Measurements from ENCODE around the gene SLC35F3. TPM values are rescaled to one million over a fixed set of nuclear protein-coding genes. Genes with fewer than 3 reads are reported as not detected.

SLC35F3 gene
- polyA plus RNA-seq, 1 of the 3 experiments (the other 2 are of a cell fraction): 0.87 TPM

DNA sequence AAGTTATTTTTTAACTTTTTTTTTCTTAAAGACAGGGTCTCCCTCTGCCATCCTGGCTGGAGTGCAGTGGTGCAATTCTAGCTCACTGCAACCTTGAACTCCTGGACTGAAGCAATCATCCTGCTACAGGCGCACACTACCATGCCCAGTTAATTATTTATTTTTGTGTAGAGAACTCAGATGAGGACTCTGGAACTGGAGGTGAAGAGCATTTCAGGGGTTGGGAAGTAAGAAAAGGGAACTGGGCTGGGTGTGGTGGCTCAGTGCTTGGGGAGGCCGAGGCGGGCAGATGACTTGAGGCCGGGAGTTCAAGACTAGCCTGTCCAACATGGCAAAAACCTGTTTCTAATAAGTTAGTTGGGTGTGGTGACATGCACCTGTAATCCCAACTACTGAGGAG, 28.9 kb downstream of the SLC35F3 start:
- POLR2A ChIA-PET: no interaction called here
- H3K9me3 ChIP-seq: no peaks in the 10 kb centered on the region
- no peak overlapping the region for H3K4me3 ChIP-seq (ENCODE audit: low read depth in 2 of 2, low read length in 1 of 2)
- no peak overlapping the region for H3K9ac ChIP-seq
- no peaks in the 10 kb centered on the region for H3K4me1 ChIP-seq (ENCODE audit: control insufficient read depth in 1 of 2, insufficient read depth in 2 of 2, low read depth in 1 of 2, low read length in 1 of 2)
- no peaks in the 10 kb centered on the region for H3K9me2 ChIP-seq
- CTCF ChIA-PET: interaction anchor here (1.5 kb wide), 1 partner anchor 178 kb away, joined by 4 read pairs; no protein-coding TSS in a partner anchor
- H2AFZ ChIP-seq (ENCODE audit: low read depth): no peak overlapping the region
- no peak overlapping the region for H3K27ac ChIP-seq (ENCODE audit: low read depth in 2 of 2, low read length in 1 of 2)
- no peaks in the 10 kb centered on the region for H4K20me1 ChIP-seq (ENCODE audit: insufficient read depth)
- H3K4me2 ChIP-seq: no peak overlapping the region
- no peaks in the 10 kb centered on the region for H3K79me2 ChIP-seq (ENCODE audit: insufficient read depth)
- TF ChIP-seq SIN3A (IDR thresholded peaks at IDR 0.05; ENCODE audit: borderline replicate concordance, low read depth, low read length) (no peak), RFX5 (IDR thresholded peaks at IDR 0.05; ENCODE audit: low read length) (no peak), GATA2 (CRISPR knock-in tag; IDR thresholded peaks at IDR 0.05) (no peak), FOXJ3 (CRISPR knock-in tag; IDR thresholded peaks at IDR 0.05) (no peak), TCF12 (IDR thresholded peaks at IDR 0.05) (no peak), RXRA (IDR thresholded peaks at IDR 0.05; ENCODE audit: borderline replicate concordance, low read depth) (no peak), IRF3 (IDR thresholded peaks at IDR 0.05; ENCODE audit: low read depth, low read length) (no peak), POLR2AphosphoS5 (IDR thresholded peaks at IDR 0.05; ENCODE audit: low read depth, low read length) (no peak), EZH2phosphoT487 (IDR thresholded peaks at IDR 0.05; ENCODE audit: borderline replicate concordance, low read depth) (no peak), SMC3 (IDR thresholded peaks at IDR 0.05; ENCODE audit: low read depth, low read length) (no peak)
- TF ChIP-seq, protein P1, sequence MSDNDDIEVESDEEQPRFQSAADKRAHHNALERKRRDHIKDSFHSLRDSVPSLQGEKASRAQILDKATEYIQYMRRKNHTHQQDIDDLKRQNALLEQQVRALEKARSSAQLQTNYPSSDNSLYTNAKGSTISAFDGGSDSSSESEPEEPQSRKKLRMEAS (IDR thresholded peaks at IDR 0.05; ENCODE audit: low read depth): no peak
- H3K36me3 ChIP-seq (replicated peaks in 1 of 2; ENCODE audit: control insufficient read depth in 1 of 2, insufficient read depth in 2 of 2, low read length in 1 of 2): no peaks in the 10 kb centered on the region
- DNase-seq: no peak
- H3K27me3 ChIP-seq (ENCODE audit: insufficient read depth): no peaks in the 10 kb centered on the region
- no peaks in the 10 kb centered on the region for H3F3A ChIP-seq (replicated peaks; ENCODE audit: insufficient read depth)
- WGBS (ENCODE audit: low lambda C conversion rate): 65% methylated on average over 4 of the region's 4 CpGs

- Histone ChIP-seq H3K9me2 (no peaks in the 10 kb centered on the region), H3K4me2 (no peak overlapping the region), H3K36me3 (replicated peaks in 1 of 2; ENCODE audit: control insufficient read depth in 1 of 2, insufficient read depth in 2 of 2, low read length in 1 of 2) (no peaks in the 10 kb centered on the region), H3F3A (replicated peaks; ENCODE audit: insufficient read depth) (no peaks in the 10 kb centered on the region), H3K27me3 (ENCODE audit: insufficient read depth) (no peaks in the 10 kb centered on the region), H4K20me1 (ENCODE audit: insufficient read depth) (no peaks in the 10 kb centered on the region), H3K9me3 (no peaks in the 10 kb centered on the region), H2AFZ (ENCODE audit: low read depth) (no peak overlapping the region), H3K9ac (no peak overlapping the region), H3K79me2 (ENCODE audit: insufficient read depth) (no peaks in the 10 kb centered on the region), H3K27ac (ENCODE audit: low read depth in 2 of 2, low read length in 1 of 2) (no peak overlapping the region), H3K4me3 (ENCODE audit: low read depth in 2 of 2, low read length in 1 of 2) (no peak overlapping the region), H3K4me1 (ENCODE audit: control insufficient read depth in 1 of 2, insufficient read depth in 2 of 2, low read depth in 1 of 2, low read length in 1 of 2) (no peaks in the 10 kb centered on the region)
- 27% methylated on average over 4 of the region's 4 CpGs for WGBS (ENCODE audit: low lambda C conversion rate)
- POLR2A ChIA-PET: interaction anchor here (0.7 kb wide), 1 partner anchor 122 kb away, joined by 3 read pairs; no protein-coding TSS in a partner anchor
- no peak for DNase-seq
- CTCF ChIA-PET: interaction anchor here (0.7 kb wide), 1 partner anchor 10 kb away, joined by 3 read pairs; no protein-coding TSS in a partner anchor
- TF ChIP-seq FOXJ3 (CRISPR knock-in tag; IDR thresholded peaks at IDR 0.05): no peak
- TF ChIP-seq RAD21 (IDR thresholded peaks at IDR 0.05; ENCODE audit: low read length): no peak
- no peak for TF ChIP-seq POLR2AphosphoS5 (IDR thresholded peaks at IDR 0.05; ENCODE audit: low read depth, low read length)
- TF ChIP-seq, protein P2, sequence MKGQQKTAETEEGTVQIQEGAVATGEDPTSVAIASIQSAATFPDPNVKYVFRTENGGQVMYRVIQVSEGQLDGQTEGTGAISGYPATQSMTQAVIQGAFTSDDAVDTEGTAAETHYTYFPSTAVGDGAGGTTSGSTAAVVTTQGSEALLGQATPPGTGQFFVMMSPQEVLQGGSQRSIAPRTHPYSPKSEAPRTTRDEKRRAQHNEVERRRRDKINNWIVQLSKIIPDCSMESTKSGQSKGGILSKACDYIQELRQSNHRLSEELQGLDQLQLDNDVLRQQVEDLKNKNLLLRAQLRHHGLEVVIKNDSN (IDR thresholded peaks at IDR 0.05; ENCODE audit: borderline replicate concordance, low read depth): no peak
- no peak for TF ChIP-seq CTCF (IDR thresholded peaks at IDR 0.05)
- no peak for TF ChIP-seq FOSL2 (IDR thresholded peaks at IDR 0.05; ENCODE audit: borderline replicate concordance, low read depth)
- TF ChIP-seq RFX5 (IDR thresholded peaks at IDR 0.05; ENCODE audit: low read length): no peak
- no peak for TF ChIP-seq MXI1 (IDR thresholded peaks at IDR 0.05; ENCODE audit: low read depth, low read length)
- TF ChIP-seq TEAD4 (IDR thresholded peaks at IDR 0.05; ENCODE audit: borderline replicate concordance, insufficient read depth): no peak
- TF ChIP-seq FOXM1 (IDR thresholded peaks at IDR 0.05; ENCODE audit: low read depth): no peak
- TF ChIP-seq MEF2A (IDR thresholded peaks at IDR 0.05; ENCODE audit: borderline replicate concordance, low read depth): no peak
- TF ChIP-seq, protein P1 (IDR thresholded peaks at IDR 0.05; ENCODE audit: low read depth): no peak
- TF ChIP-seq JUND (IDR thresholded peaks at IDR 0.05): no peak
- TF ChIP-seq NRF1 (IDR thresholded peaks at IDR 0.05; ENCODE audit: low read depth, low read length): no peak
- TF ChIP-seq EP300 (IDR thresholded peaks at IDR 0.05; ENCODE audit: borderline replicate concordance in 1 of 2, low read depth in 1 of 2, low read length in 1 of 2): no peak
- TF ChIP-seq TCF12 (IDR thresholded peaks at IDR 0.05): no peak
- TF ChIP-seq EZH2phosphoT487 (IDR thresholded peaks at IDR 0.05; ENCODE audit: borderline replicate concordance, low read depth): no peak
- no peak for TF ChIP-seq GATA2 (CRISPR knock-in tag; IDR thresholded peaks at IDR 0.05)
- no peak for TF ChIP-seq YY1 (IDR thresholded peaks at IDR 0.05; ENCODE audit: low read depth)
Measured at GRCh38 chr1:233935297-233935868, 30.9 kb downstream of the SLC35F3 start.

Data from SK-N-SH (cell line).